B cell (primary cell): ENCODE measurements around the gene GSTA2. TPM values are rescaled to one million over a fixed set of nuclear protein-coding genes. Genes with fewer than 3 reads are reported as not detected.

ENCODE experiments used
- ATAC-seq: fragments of 200-7000 bp; cut with Tn5 transposase; one replicate; pipeline ENCODE4 v1.10.0; 2021; ENCODE audit warnings: low read depth, mild to moderate bottlenecking, moderate number of reproducible peaks, moderate library complexity
- CTCF ChIA-PET: fragments of 350-600 bp; sonication (Branson Sonifier 250); formaldehyde crosslinking; loops from one replicate; lab custom pipeline; 2021; ENCODE audit warnings: antibody characterized with exemption, inconsistent platforms; lab: Charles Lee
- POLR2A ChIA-PET: fragments of 350-600 bp; sonication (Branson Sonifier 250); formaldehyde crosslinking; loops from one replicate; lab custom pipeline; 2021; ENCODE audit warnings: antibody characterized with exemption; lab: Charles Lee
- DNase-seq: peaks from one replicate; pipeline ENCODE4 v3.0.0; 2013
- H2AFZ ChIP-seq: 2 replicates; pipeline ENCODE4 v1.6.1; 2012; ENCODE audit warnings: mild to moderate bottlenecking, low read depth, low read length; ENCODE audit not compliant: insufficient read depth, poor library complexity, severe bottlenecking
- H3K27ac ChIP-seq, 2 donors: 1 replicate in 1 of 2; 2 replicates in 1 of 2; pipeline ENCODE4 v1.5.1; 2012 to 2013; ENCODE audit warnings: low read length in 2 of 2, mild to moderate bottlenecking in 2 of 2, moderate library complexity in 1 of 2
- H3K27me3 ChIP-seq, 4 experiments: fragments of 200-600 bp in 1 of 4; sonication (generic) in 1 of 4; replicated peaks in 1 of 4; 1 replicate in 2 of 4; 2 replicates in 2 of 4; pipeline versions ENCODE4 v1.6.1 to v1.7.0; 2013 to 2016; ENCODE audit warnings: low read length in 3 of 4, mild to moderate bottlenecking in 2 of 4, mixed read lengths in 1 of 4, moderate library complexity in 1 of 4; ENCODE audit not compliant: insufficient read depth in 4 of 4, control insufficient read depth in 3 of 4; ENCODE audit errors: control extremely low read depth in 1 of 4
- H3K36me3 ChIP-seq, 2 experiments: replicated peaks in 1 of 2; 1 replicate in 1 of 2; 2 replicates in 1 of 2; pipeline versions ENCODE4 v1.6.1 to v1.7.1; 2013; ENCODE audit warnings: low read length in 1 of 2; ENCODE audit not compliant: insufficient read depth in 2 of 2, control insufficient read depth in 1 of 2; ENCODE audit errors: control extremely low read depth in 1 of 2, extremely low read depth in 1 of 2
- H3K4me1 ChIP-seq, 2 donors: fragments of 200-600 bp in 1 of 2; sonication (generic) in 1 of 2; 1 replicate in 1 of 2; 2 replicates in 1 of 2; pipeline versions ENCODE4 v1.5.1 to v1.6.1; 2013 to 2017; ENCODE audit warnings: low read length in 2 of 2; ENCODE audit not compliant: control insufficient read depth in 2 of 2, insufficient read depth in 2 of 2
- H3K4me2 ChIP-seq: replicated peaks from 2 replicates; pipeline ENCODE3; 2012; ENCODE audit warnings: mild to moderate bottlenecking, low read depth, low read length; ENCODE audit not compliant: poor library complexity, severe bottlenecking
- H3K4me3 ChIP-seq, 5 experiments: fragments of 200-600 bp in 1 of 5; sonication (generic) in 1 of 5; 1 replicate in 3 of 5; 2 replicates in 2 of 5; pipeline versions ENCODE4 v1.5.1 to v1.7.0; 2011 to 2016; ENCODE audit warnings: low read length in 4 of 5, mild to moderate bottlenecking in 4 of 5, low read depth in 2 of 5, control low read depth in 1 of 5, moderate library complexity in 1 of 5; ENCODE audit not compliant: insufficient read depth in 1 of 5; ENCODE audit errors: control extremely low read depth in 1 of 5, extremely low read depth in 1 of 5
- H3K79me2 ChIP-seq: fragments of 200-600 bp; sonication (generic); one replicate; pipeline ENCODE4 v1.6.0; 2016; ENCODE audit warnings: low read length; ENCODE audit not compliant: control insufficient read depth, insufficient read depth
- H3K9ac ChIP-seq: fragments of 200-600 bp; sonication (generic); 2 replicates; pipeline ENCODE4 v1.6.1; 2017; ENCODE audit warnings: mild to moderate bottlenecking, low read length, moderate library complexity
- H3K9me3 ChIP-seq, 3 donors: one replicate each; pipeline versions ENCODE4 v1.6.1 to v1.7.1; 2013; ENCODE audit warnings: low read length in 2 of 3; ENCODE audit not compliant: control insufficient read depth in 2 of 3, insufficient read depth in 1 of 3; ENCODE audit errors: control extremely low read depth in 1 of 3
- H4K20me1 ChIP-seq: 2 replicates; pipeline ENCODE4 v1.6.0; 2012; ENCODE audit warnings: mild to moderate bottlenecking, low read length; ENCODE audit not compliant: insufficient read depth, control insufficient read depth, poor library complexity, severe bottlenecking
- H3K27ac Mint-ChIP-seq: one replicate; pipeline ENCODE4 v1.8.0; 2021; ENCODE audit warnings: mixed read lengths
- H3K27me3 Mint-ChIP-seq: one replicate; pipeline ENCODE4 v1.8.0; 2021; ENCODE audit warnings: mixed read lengths
- H3K4me1 Mint-ChIP-seq: one replicate; pipeline ENCODE4 v1.8.0; 2021; ENCODE audit warnings: mixed read lengths
- H3K4me3 Mint-ChIP-seq: one replicate; pipeline ENCODE4 v1.8.0; 2021; ENCODE audit warnings: mixed read lengths
- H3K9me3 Mint-ChIP-seq: one replicate; pipeline ENCODE4 v1.8.0; 2022; ENCODE audit warnings: mixed read lengths; ENCODE audit not compliant: insufficient read depth
- CTCF ChIP-seq: fragments of 200-600 bp; IDR thresholded peaks from one replicate; pipeline ENCODE4 v1.8.0; 2022; ENCODE audit warnings: antibody characterized with exemption, mild to moderate bottlenecking
- EZH2 ChIP-seq: IDR thresholded peaks from 2 replicates; pipeline ENCODE4 v1.6.1; 2012; ENCODE audit warnings: borderline replicate concordance, low read depth, mild to moderate bottlenecking, moderate library complexity, low read length; ENCODE audit not compliant: insufficient read depth, poor library complexity, severe bottlenecking
- WGBS: methylation state at CpG from one replicate; pipeline ENCODE4 v1.1.5; 2013; ENCODE audit warnings: missing lambda C conversion rate; ENCODE audit not compliant: insufficient coverage; 5-methylcytosine and 5-hydroxymethylcytosine counted together
- intact Hi-C: fragments of 100-400 bp; cut with micrococcal nuclease; formaldehyde crosslinking; loops from one replicate; pipeline ENCODE4 v1.10.0; 2022
- polyA plus RNA-seq: library from polyadenylated mRNA; depleted of rRNA; stranded (reverse); fragments of >200 nt; gene quantifications from 2 replicates; pipeline ENCODE4 v1.2.3, GENCODE V29; 2012
- total RNA-seq, 2 donors: library from RNA; stranded (reverse); fragments of 120-200 nt in 1 of 2; gene quantifications; 1 replicate in 1 of 2; 2 replicates in 1 of 2; pipeline versions ENCODE4 v1.2.3 to v1.2.4, GENCODE V29; 2013 to 2022

GSTA2 gene
- total and polyA plus RNA-seq, 2 donors (not counting 1 experiment from before 2014, with no cell fraction given) = not detected

- no peaks in the 10 kb centered on the region for H4K20me1 ChIP-seq
- no peaks in the 10 kb centered on the region for H3K4me1 ChIP-seq
- TF ChIP-seq CTCF = no peak
- TF ChIP-seq EZH2 = no peak
- H3K9me3 ChIP-seq = peaks cover 0 to 12% (median 0%) of the 10 kb centered on the region in 3 donors
- ChIA-PET POLR2A (no interaction called here), CTCF (no interaction called here)
- H3K27me3 Mint-ChIP-seq = peaks cover 19% of the 10 kb centered on the region
- no peak overlapping the region for H3K27ac ChIP-seq
- H3K27ac Mint-ChIP-seq = no peak overlapping the region
- H2AFZ ChIP-seq = no peak overlapping the region
- no peaks in the 10 kb centered on the region for H3K4me1 Mint-ChIP-seq
- ATAC-seq (no peak), DNase-seq (no peak)
- intact Hi-C loops = no loop called here
- H3K79me2 ChIP-seq = no peaks in the 10 kb centered on the region
- H3K9ac ChIP-seq = no peak overlapping the region
- H3K9me3 Mint-ChIP-seq = peaks cover 5% of the 10 kb centered on the region
- no peaks in the 10 kb centered on the region for H3K36me3 ChIP-seq
- peaks cover 0 to 4% (median 2%) of the 10 kb centered on the region in 4 experiments for H3K27me3 ChIP-seq
- no peak overlapping the region for H3K4me2 ChIP-seq
- H3K4me3 Mint-ChIP-seq = no peak overlapping the region
- H3K4me3 ChIP-seq = no peak overlapping the region
- no CpG with 5 or more reads among the region's 1 CpG for WGBS
Observed at GRCh38 chr6:52741872-52742271, 21.4 kb downstream of the GSTA2 start.

GRCh38 chr6:52739627-52740026, 23.6 kb downstream of the GSTA2 start:
- Histone ChIP-seq H3K4me1 (no peaks in the 10 kb centered on the region), H3K27me3 (peaks cover 0 to 4% (median 2%) of the 10 kb centered on the region in 4 experiments), H3K27ac (no peak overlapping the region), H3K9me3 (peaks cover 0 to 12% (median 0%) of the 10 kb centered on the region in 3 donors), H3K79me2 (no peaks in the 10 kb centered on the region), H4K20me1 (no peaks in the 10 kb centered on the region), H3K9ac (no peak overlapping the region), H3K4me3 (no peak overlapping the region), H3K36me3 (no peaks in the 10 kb centered on the region), H2AFZ (no peak overlapping the region), H3K4me2 (no peak overlapping the region)
- TF ChIP-seq CTCF (no peak), EZH2 (no peak)
- no CpG with 5 or more reads among the region's 3 CpGs for WGBS
- DNase-seq (no peak), ATAC-seq (no peak)
- Mint-ChIP-seq H3K9me3 (peaks cover 5% of the 10 kb centered on the region), H3K4me3 (no peak overlapping the region), H3K27ac (no peak overlapping the region), H3K27me3 (peaks cover 16% of the 10 kb centered on the region), H3K4me1 (no peaks in the 10 kb centered on the region)
- ChIA-PET CTCF (no interaction called here), POLR2A (no interaction called here)
- intact Hi-C loops = no loop called here
